ENCODE measurements around the gene FAM234B.

DNA sequence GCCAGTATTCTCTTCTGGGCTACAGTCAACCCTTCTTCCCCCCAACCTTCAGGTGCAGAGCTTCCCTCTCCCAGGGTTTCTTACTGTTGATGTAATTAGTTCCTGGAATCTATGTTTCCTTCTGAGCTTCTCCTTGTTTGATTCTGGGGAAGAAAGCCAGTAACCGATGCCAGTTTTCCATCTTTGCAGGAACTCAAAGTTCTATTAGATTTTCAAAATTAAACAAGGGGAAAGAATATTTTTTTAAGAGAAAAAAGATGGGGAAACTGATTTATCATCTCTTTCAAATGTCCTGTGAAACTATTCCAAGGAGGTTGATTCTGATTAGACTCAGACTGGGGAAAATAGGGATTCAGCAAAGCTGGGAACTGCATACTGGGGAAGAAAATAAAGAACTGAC lies 17.9 kb upstream of the FAM234B start:
- TF ChIP-seq CTCF (IDR thresholded peaks at IDR 0.05) (no peak), POLR2AphosphoS5 (IDR thresholded peaks at IDR 0.05) (no peak)

Measured in esophagus muscularis mucosa (tissue), 3 donors.